HK-2 (cell line): ENCODE measurements around the gene ACSL1.

Experiments used
- DNase-seq: peaks from one replicate; pipeline ENCODE4 v3.0.0-alpha.2; 2018; ENCODE audit not compliant: unreplicated experiment

The ACSL1 gene

GRCh38 chr4:184825896-184826690 is at the start of gene ACSL1:
Gene ACSL1 (minus strand): TSS chr4:184825968. CDS start chr4:184803514, 22,454 bp downstream.
- peak; percentile 76 for DNase-seq

- DNase-seq: no peak
These were observed 47.3 kb upstream of the ACSL1 start for GRCh38 chr4:184873054-184873453.

- DNase-seq: no peak
These were observed 45.0 kb upstream of the ACSL1 start for GRCh38 chr4:184870718-184871117.

- DNase-seq: no peak
These were observed 42.9 kb upstream of the ACSL1 start for GRCh38 chr4:184868623-184869022.

GRCh38 chr4:184863916-184864315 is 38.1 kb upstream of the ACSL1 start:
- no peak for DNase-seq

- DNase-seq: no peak
These were observed 35.3 kb upstream of the ACSL1 start for GRCh38 chr4:184861047-184861446.

GRCh38 chr4:184860018-184860779 is 34.4 kb upstream of the ACSL1 start:
- no peak for DNase-seq

- no peak for DNase-seq
These were observed 31.8 kb upstream of the ACSL1 start for GRCh38 chr4:184857441-184858121.

- DNase-seq: no peak
These were observed 30.5 kb upstream of the ACSL1 start for GRCh38 chr4:184856277-184856609.

GRCh38 chr4:184854673-184855072 is 28.9 kb upstream of the ACSL1 start:
- no peak for DNase-seq

- no peak for DNase-seq
These were observed 27.7 kb upstream of the ACSL1 start for GRCh38 chr4:184853436-184853835.

GRCh38 chr4:184851886-184852285 is 26.1 kb upstream of the ACSL1 start:
- DNase-seq: no peak

- DNase-seq: no peak
These were observed 25.4 kb upstream of the ACSL1 start for GRCh38 chr4:184851200-184851541.

GRCh38 chr4:184850431-184851199 is 24.8 kb upstream of the ACSL1 start:
- no peak for DNase-seq

- DNase-seq: no peak
These were observed 24.2 kb upstream of the ACSL1 start for GRCh38 chr4:184850018-184850417.

GRCh38 chr4:184849185-184849584 is 23.4 kb upstream of the ACSL1 start:
- no peak for DNase-seq

GRCh38 chr4:184848510-184848909 is 22.7 kb upstream of the ACSL1 start:
- no peak for DNase-seq

GRCh38 chr4:184846531-184846930 is 20.8 kb upstream of the ACSL1 start:
- no peak for DNase-seq

- DNase-seq: no peak
These were observed 19.7 kb upstream of the ACSL1 start for GRCh38 chr4:184845367-184846021.

GRCh38 chr4:184844742-184845141 is 19.0 kb upstream of the ACSL1 start:
- DNase-seq: no peak

- no peak for DNase-seq
These were observed 18.3 kb upstream of the ACSL1 start for GRCh38 chr4:184843984-184844554.
